Erythroblast (primary cell): Measurements from ENCODE around the gene CADPS2.

Experiments
- GATA1 ChIP-seq: IDR thresholded peaks from 2 replicates; pipeline ENCODE4 v1.6.1; 2011; ENCODE audit warnings: low read depth, mild to moderate bottlenecking, control low read depth, low read length, moderate library complexity
- POLR2A ChIP-seq: IDR thresholded peaks from 2 replicates; pipeline ENCODE4 v1.6.1; 2011; ENCODE audit warnings: mild to moderate bottlenecking, low read length

DNA sequence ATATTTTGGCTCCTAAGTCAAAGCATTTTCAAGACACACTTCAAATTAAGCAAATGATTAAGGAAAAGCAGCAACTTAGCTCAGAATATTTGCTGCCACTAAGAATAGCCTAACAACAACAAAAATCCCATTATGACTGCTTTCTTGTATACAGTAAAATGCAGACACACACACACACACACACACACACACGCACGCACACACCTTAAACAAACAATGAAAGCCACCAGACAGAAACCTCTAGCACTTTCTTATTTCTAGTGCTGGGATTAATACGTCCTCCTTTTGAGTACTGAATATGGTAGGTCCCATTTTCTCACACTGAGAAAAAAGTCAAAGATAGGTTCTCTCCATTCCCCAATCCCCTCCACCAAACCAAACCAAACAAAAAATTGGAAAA, 558.3 kb downstream of the CADPS2 start:
- TF ChIP-seq POLR2A (no peak), GATA1 (no peak)
